Breast epithelium (tissue), 3 donors: ENCODE measurements around the gene SH3BP1.

Source experiments
- CTCF ChIP-seq, 3 donors: fragments of 450-650 bp; IDR thresholded peaks; one replicate each; pipeline ENCODE4 v1.5.1; 2016 to 2017; ENCODE audit warnings: antibody characterized with exemption in 3 of 3, mild to moderate bottlenecking in 3 of 3, moderate library complexity in 3 of 3
- POLR2A ChIP-seq: fragments of 450-650 bp; IDR thresholded peaks from one replicate; pipeline ENCODE4 v1.6.1; 2016; ENCODE audit warnings: antibody characterized with exemption, mild to moderate bottlenecking, moderate library complexity
- POLR2AphosphoS5 ChIP-seq, 3 donors: sonication (generic); formaldehyde crosslinking; IDR thresholded peaks; one replicate each; pipeline ENCODE4 v1.6.1; 2017; ENCODE audit warnings: antibody characterized with exemption in 3 of 3

GRCh38 chr22:37604074-37604473 is 35.4 kb upstream of the SH3BP1 start:
- TF ChIP-seq CTCF (IDR thresholded peaks at IDR 0.05) (no peak), POLR2AphosphoS5 (IDR thresholded peaks at IDR 0.05) (no peak), POLR2A (no peak)
